GM23248 (cell line): Measurements from ENCODE around the gene HECTD1.

ENCODE experiments used
- EZH2 ChIP-seq: fragments of 200-600 bp; sonication (generic); IDR thresholded peaks from 2 replicates; pipeline ENCODE4 v1.6.1; 2018; ENCODE audit warnings: antibody characterized with exemption, mild to moderate bottlenecking; ENCODE audit not compliant: insufficient read depth, poor library complexity, severe bottlenecking
- EZH2phosphoT487 ChIP-seq: fragments of 200-600 bp; sonication (generic); IDR thresholded peaks from 2 replicates; pipeline ENCODE4 v1.6.1; 2018; ENCODE audit warnings: antibody characterized with exemption, moderate library complexity, mild to moderate bottlenecking, low read depth; ENCODE audit not compliant: insufficient read depth

DNA sequence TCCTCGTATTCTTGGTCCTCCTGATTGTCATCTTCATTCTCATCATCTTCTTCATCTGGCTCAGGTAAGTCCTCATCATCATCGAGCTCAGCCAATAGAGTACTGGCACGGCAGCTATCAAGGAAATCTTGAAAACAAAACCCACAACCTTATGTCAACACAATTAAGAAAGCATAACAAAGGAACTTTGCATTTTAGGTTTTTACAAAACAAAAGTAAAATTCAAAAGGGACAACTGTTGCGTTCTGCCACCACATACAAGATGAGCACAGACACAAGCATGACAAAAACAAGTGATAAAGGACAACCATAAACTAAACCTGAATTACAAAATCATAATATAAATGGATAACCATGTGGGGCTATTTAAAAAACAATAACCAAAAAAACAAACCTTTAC lies 84.7 kb downstream of the HECTD1 start:
- TF ChIP-seq EZH2phosphoT487, result no peak
- no peak for TF ChIP-seq EZH2
